Mucosa of gallbladder (tissue), 1 donor: ENCODE results near the gene MRGPRX2. TPM values are rescaled to one million over a fixed set of nuclear protein-coding genes. Genes with fewer than 3 reads are reported as not detected.

Experiments
- DNase-seq: peaks from one replicate; pipeline ENCODE4 v3.0.0-alpha.2; 2020; ENCODE audit warnings: low spot score
- total RNA-seq: library from RNA; stranded (reverse); gene quantifications from one replicate; pipeline ENCODE4 v1.2.1, GENCODE V29; 2021
- donor health status: DM: no; HTN: no; CAD: no.

Gene MRGPRX2
- 0.09 TPM for total RNA-seq

GRCh38 chr11:19060629-19061028, at the start of gene MRGPRX2:
Gene MRGPRX2 (minus strand): TSS chr11:19060717. CDS start chr11:19056402, 4,315 bp downstream.
- DNase-seq, result no peak

GRCh38 chr11:19110295-19110694, 49.8 kb upstream of the MRGPRX2 start:
- no peak for DNase-seq

- no peak for DNase-seq
These were observed 46.6 kb upstream of the MRGPRX2 start for GRCh38 chr11:19107125-19107524.

GRCh38 chr11:19105011-19105410, 44.5 kb upstream of the MRGPRX2 start:
- no peak for DNase-seq

- peak; percentile 68 for DNase-seq
These were observed 42.0 kb upstream of the MRGPRX2 start for GRCh38 chr11:19102521-19102900.

- DNase-seq, result no peak
These were observed 41.4 kb upstream of the MRGPRX2 start for GRCh38 chr11:19101796-19102520.

- DNase-seq, result no peak
These were observed 40.4 kb upstream of the MRGPRX2 start for GRCh38 chr11:19100885-19101284.

- DNase-seq, result no peak
These were observed 38.6 kb upstream of the MRGPRX2 start for GRCh38 chr11:19099093-19099492.

GRCh38 chr11:19094859-19095258, 34.3 kb upstream of the MRGPRX2 start:
- DNase-seq, result no peak

- DNase-seq, result no peak
These were observed 33.5 kb upstream of the MRGPRX2 start for GRCh38 chr11:19093976-19094375.

- DNase-seq, result no peak
These were observed 32.3 kb upstream of the MRGPRX2 start for GRCh38 chr11:19092850-19093249.

GRCh38 chr11:19092342-19092741, 31.8 kb upstream of the MRGPRX2 start:
- DNase-seq, result no peak

- DNase-seq, result no peak
These were observed 30.8 kb upstream of the MRGPRX2 start for GRCh38 chr11:19091366-19091765.

- no peak for DNase-seq
These were observed 28.9 kb upstream of the MRGPRX2 start for GRCh38 chr11:19089421-19089820.

- DNase-seq, result no peak
These were observed 28.3 kb upstream of the MRGPRX2 start for GRCh38 chr11:19088791-19089190.

- no peak for DNase-seq
These were observed 27.1 kb upstream of the MRGPRX2 start for GRCh38 chr11:19087658-19088057.

- no peak for DNase-seq
These were observed 24.3 kb upstream of the MRGPRX2 start for GRCh38 chr11:19084661-19085315.

GRCh38 chr11:19083166-19083565, 22.6 kb upstream of the MRGPRX2 start:
- DNase-seq, result no peak

- DNase-seq, result peak; percentile 28
These were observed 20.1 kb upstream of the MRGPRX2 start for GRCh38 chr11:19080579-19080993.

- DNase-seq, result no peak
These were observed 19.3 kb upstream of the MRGPRX2 start for GRCh38 chr11:19079643-19080440.

GRCh38 chr11:19077965-19078364, 17.4 kb upstream of the MRGPRX2 start:
- DNase-seq, result no peak

- DNase-seq, result peak; percentile 44
These were observed 16.4 kb upstream of the MRGPRX2 start for GRCh38 chr11:19076744-19077589.
